ENCODE data around the gene TP53I13. TPM values are rescaled to one million over a fixed set of nuclear protein-coding genes. Genes with fewer than 3 reads are reported as not detected.

The TP53I13 gene
- total RNA-seq, 1 donor from 2014 or later: 31.7 TPM

DNA sequence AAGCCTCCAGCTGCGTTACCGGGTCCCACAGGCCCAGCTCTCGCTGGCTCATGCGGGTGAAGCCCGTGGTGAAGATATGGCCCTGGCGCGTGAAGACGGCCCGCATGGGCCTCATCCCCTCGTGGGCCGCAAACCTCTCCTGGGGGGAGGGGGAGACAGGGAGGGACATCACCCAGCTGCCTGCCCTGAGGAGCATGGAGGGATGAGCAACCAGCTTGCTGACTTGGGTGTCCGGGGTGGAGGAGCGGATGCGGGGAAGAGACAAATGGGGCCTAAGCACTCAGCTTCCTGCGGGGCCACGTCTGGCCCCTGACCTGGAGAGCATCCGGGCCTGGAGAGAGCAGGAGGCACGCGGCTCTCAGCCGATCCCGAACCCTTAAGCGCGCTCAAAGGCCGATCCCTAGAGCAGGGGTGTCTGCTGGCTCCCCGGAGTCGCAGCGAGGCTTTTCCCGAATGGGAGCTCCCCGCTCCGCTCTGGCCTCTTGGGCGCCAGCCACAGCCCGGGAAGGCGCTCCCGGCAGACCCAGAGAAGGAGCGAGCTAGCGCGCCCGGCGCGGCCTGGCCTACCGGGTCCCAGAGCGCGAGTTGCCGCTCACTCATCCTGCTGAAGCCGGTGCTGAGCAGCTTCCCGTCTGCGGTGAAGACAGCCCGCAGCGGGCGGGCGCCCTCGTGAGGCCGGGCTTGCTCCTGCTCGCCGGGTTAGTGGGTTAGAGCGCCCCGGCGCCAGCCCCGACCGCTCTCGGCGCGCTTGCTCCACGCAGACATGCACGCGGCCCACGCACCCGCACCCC is 49.2 kb downstream of the TP53I13 start:
- Mint-ChIP-seq H3K36me3 (ENCODE audit: low read depth, unreplicated experiment) (peaks cover 2% of the 10 kb centered on the region), H3K9me3 (ENCODE audit: unreplicated experiment) (no peaks in the 10 kb centered on the region), H3K27ac (ENCODE audit: unreplicated experiment) (no peak overlapping the region), H3K27me3 (ENCODE audit: low read depth, unreplicated experiment) (peaks cover 8% of the 10 kb centered on the region), H3K4me1 (ENCODE audit: low read depth, unreplicated experiment) (peaks cover 16% of the 10 kb centered on the region), H3K4me3 (ENCODE audit: unreplicated experiment) (no peak overlapping the region)
- no peak for TF ChIP-seq EZH2 (IDR thresholded peaks at IDR 0.05; ENCODE audit: insufficient read depth, low read length)
- TF ChIP-seq, protein P1, sequence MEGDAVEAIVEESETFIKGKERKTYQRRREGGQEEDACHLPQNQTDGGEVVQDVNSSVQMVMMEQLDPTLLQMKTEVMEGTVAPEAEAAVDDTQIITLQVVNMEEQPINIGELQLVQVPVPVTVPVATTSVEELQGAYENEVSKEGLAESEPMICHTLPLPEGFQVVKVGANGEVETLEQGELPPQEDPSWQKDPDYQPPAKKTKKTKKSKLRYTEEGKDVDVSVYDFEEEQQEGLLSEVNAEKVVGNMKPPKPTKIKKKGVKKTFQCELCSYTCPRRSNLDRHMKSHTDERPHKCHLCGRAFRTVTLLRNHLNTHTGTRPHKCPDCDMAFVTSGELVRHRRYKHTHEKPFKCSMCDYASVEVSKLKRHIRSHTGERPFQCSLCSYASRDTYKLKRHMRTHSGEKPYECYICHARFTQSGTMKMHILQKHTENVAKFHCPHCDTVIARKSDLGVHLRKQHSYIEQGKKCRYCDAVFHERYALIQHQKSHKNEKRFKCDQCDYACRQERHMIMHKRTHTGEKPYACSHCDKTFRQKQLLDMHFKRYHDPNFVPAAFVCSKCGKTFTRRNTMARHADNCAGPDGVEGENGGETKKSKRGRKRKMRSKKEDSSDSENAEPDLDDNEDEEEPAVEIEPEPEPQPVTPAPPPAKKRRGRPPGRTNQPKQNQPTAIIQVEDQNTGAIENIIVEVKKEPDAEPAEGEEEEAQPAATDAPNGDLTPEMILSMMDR (IDR thresholded peaks at IDR 0.05; ENCODE audit: insufficient read depth, low read depth, low read length): peak; percentile 28
- Histone ChIP-seq H3K9ac (ENCODE audit: low read length) (no peak overlapping the region), H3K27ac (ENCODE audit: low read depth, low read length) (no peak overlapping the region), H3K27me3 (ENCODE audit: insufficient read depth, low read length) (peaks cover 10% of the 10 kb centered on the region), H3K9me3 (ENCODE audit: insufficient read depth, low read depth, low read length) (no peaks in the 10 kb centered on the region), H4K20me1 (ENCODE audit: insufficient read depth, low read length) (peaks cover 16% of the 10 kb centered on the region), H3K4me2 (ENCODE audit: low read length) (peak overlapping the region; percentile 62), H2AFZ (ENCODE audit: low read depth, low read length) (peak overlapping the region; percentile 67), H3K79me2 (ENCODE audit: insufficient read depth, low read length) (no peaks in the 10 kb centered on the region), H3K4me3 (ENCODE audit: insufficient read depth, low read depth, low read length) (peak overlapping the region; percentile 31), H3K36me3 (ENCODE audit: insufficient read depth, low read length) (no peaks in the 10 kb centered on the region), H3K4me1 (ENCODE audit: insufficient read depth, low read length) (peaks cover 35% of the 10 kb centered on the region)
- FAIRE-seq (no peak), DNase-seq (ENCODE audit: low read depth) (peak; percentile 45)

DNA sequence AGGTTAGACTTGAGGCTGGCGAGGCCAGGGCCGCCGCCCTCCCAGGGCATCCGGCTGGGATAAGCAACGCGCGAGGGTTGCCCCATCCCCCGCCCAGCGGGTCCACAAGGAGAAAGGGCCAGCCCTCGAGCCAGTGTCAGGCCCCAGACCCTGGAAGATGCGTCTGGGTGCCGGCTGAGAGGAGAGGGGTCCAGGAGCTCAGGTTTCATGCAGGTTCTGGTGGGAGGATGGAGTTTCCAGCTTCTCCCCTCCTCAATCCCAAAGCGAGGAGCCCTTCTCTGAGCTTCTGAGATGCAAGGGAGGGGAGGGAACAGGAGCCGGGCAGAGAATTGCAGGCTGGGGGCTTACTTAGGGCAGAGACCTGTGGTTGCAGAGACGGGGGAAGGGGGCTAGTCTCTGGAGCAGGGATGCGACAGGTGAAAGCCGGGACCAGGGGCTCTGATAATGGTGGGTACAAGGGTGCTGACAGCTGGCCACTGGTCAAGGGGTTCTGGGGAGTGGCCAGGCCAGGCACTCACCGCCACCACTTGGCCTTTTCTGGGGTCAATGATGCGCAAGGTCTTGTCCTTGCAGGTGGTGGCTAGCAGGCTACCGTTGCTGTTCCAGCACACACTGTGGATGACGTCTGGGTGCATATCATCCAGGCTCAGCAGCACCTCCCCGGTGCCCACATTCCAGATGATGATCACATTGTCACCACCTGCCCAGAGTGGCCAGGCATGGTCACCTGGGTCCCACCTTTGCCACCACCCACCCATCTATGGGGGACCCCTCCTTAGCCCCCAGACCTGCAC is 50.0 kb downstream of the TP53I13 start:
- DNase-seq (ENCODE audit: low read depth) (no peak), FAIRE-seq (no peak)
- peaks cover 16% of the 10 kb centered on the region for H4K20me1 ChIP-seq (ENCODE audit: insufficient read depth, low read length)
- H3K4me3 ChIP-seq (ENCODE audit: insufficient read depth, low read depth, low read length): no peak overlapping the region
- no peak overlapping the region for H3K9ac ChIP-seq (ENCODE audit: low read length)
- no peak overlapping the region for H2AFZ ChIP-seq (ENCODE audit: low read depth, low read length)
- H3K27ac Mint-ChIP-seq (ENCODE audit: unreplicated experiment): no peak overlapping the region
- peaks cover 10% of the 10 kb centered on the region for H3K27me3 ChIP-seq (ENCODE audit: insufficient read depth, low read length)
- H3K4me2 ChIP-seq (ENCODE audit: low read length): peak overlapping the region; percentile 62
- peaks cover 16% of the 10 kb centered on the region for H3K4me1 Mint-ChIP-seq (ENCODE audit: low read depth, unreplicated experiment)
- peaks cover 2% of the 10 kb centered on the region for H3K36me3 Mint-ChIP-seq (ENCODE audit: low read depth, unreplicated experiment)
- no peaks in the 10 kb centered on the region for H3K9me3 Mint-ChIP-seq (ENCODE audit: unreplicated experiment)
- H3K27ac ChIP-seq (ENCODE audit: low read depth, low read length): no peak overlapping the region
- H3K27me3 Mint-ChIP-seq (ENCODE audit: low read depth, unreplicated experiment): peaks cover 8% of the 10 kb centered on the region
- H3K79me2 ChIP-seq (ENCODE audit: insufficient read depth, low read length): no peaks in the 10 kb centered on the region
- peaks cover 38% of the 10 kb centered on the region for H3K4me1 ChIP-seq (ENCODE audit: insufficient read depth, low read length)
- H3K4me3 Mint-ChIP-seq (ENCODE audit: unreplicated experiment): no peak overlapping the region
- H3K36me3 ChIP-seq (ENCODE audit: insufficient read depth, low read length): no peaks in the 10 kb centered on the region
- no peak for TF ChIP-seq EZH2 (IDR thresholded peaks at IDR 0.05; ENCODE audit: insufficient read depth, low read length)
- no peaks in the 10 kb centered on the region for H3K9me3 ChIP-seq (ENCODE audit: insufficient read depth, low read depth, low read length)

GRCh38 chr17:29619251-29619650 is 50.8 kb downstream of the TP53I13 start:
- Histone ChIP-seq H3K27me3 (ENCODE audit: insufficient read depth, low read length) (peaks cover 10% of the 10 kb centered on the region), H3K4me2 (ENCODE audit: low read length) (no peak overlapping the region), H3K4me3 (ENCODE audit: insufficient read depth, low read depth, low read length) (no peak overlapping the region), H3K27ac (ENCODE audit: low read depth, low read length) (no peak overlapping the region), H3K9me3 (ENCODE audit: insufficient read depth, low read depth, low read length) (no peaks in the 10 kb centered on the region), H3K4me1 (ENCODE audit: insufficient read depth, low read length) (peaks cover 33% of the 10 kb centered on the region), H4K20me1 (ENCODE audit: insufficient read depth, low read length) (peaks cover 16% of the 10 kb centered on the region), H3K79me2 (ENCODE audit: insufficient read depth, low read length) (no peaks in the 10 kb centered on the region), H2AFZ (ENCODE audit: low read depth, low read length) (no peak overlapping the region), H3K36me3 (ENCODE audit: insufficient read depth, low read length) (no peaks in the 10 kb centered on the region), H3K9ac (ENCODE audit: low read length) (no peak overlapping the region)
- Mint-ChIP-seq H3K4me1 (ENCODE audit: low read depth, unreplicated experiment) (peaks cover 16% of the 10 kb centered on the region), H3K4me3 (ENCODE audit: unreplicated experiment) (peak overlapping the region; percentile 45), H3K27ac (ENCODE audit: unreplicated experiment) (no peak overlapping the region), H3K9me3 (ENCODE audit: unreplicated experiment) (no peaks in the 10 kb centered on the region), H3K36me3 (ENCODE audit: low read depth, unreplicated experiment) (no peaks in the 10 kb centered on the region), H3K27me3 (ENCODE audit: low read depth, unreplicated experiment) (peaks cover 8% of the 10 kb centered on the region)
- TF ChIP-seq, protein P1 (IDR thresholded peaks at IDR 0.05; ENCODE audit: insufficient read depth, low read depth, low read length): peak; percentile 7
- TF ChIP-seq EZH2 (IDR thresholded peaks at IDR 0.05; ENCODE audit: insufficient read depth, low read length): no peak
- DNase-seq (ENCODE audit: low read depth) (no peak), FAIRE-seq (no peak)

Measured in astrocyte (in vitro differentiated cells and primary cell).